HK-2 (cell line): ENCODE measurements around the gene AGPS.
"Not testable (repeated sequence)": the region's sequence is repeated elsewhere in the genome, so short reads cannot be mapped to it uniquely, and the experiment has no call there.

Experiments used
- DNase-seq: peaks from one replicate; pipeline ENCODE4 v3.0.0-alpha.2; 2018; ENCODE audit not compliant: unreplicated experiment

AGPS gene

GRCh38 chr2:177392373-177393202 lies at the start of gene AGPS:
TSS of gene AGPS (plus strand) at chr2:177392773. CDS start at chr2:177392790, 17 bp downstream.
- peak; percentile 79 for DNase-seq

DNA sequence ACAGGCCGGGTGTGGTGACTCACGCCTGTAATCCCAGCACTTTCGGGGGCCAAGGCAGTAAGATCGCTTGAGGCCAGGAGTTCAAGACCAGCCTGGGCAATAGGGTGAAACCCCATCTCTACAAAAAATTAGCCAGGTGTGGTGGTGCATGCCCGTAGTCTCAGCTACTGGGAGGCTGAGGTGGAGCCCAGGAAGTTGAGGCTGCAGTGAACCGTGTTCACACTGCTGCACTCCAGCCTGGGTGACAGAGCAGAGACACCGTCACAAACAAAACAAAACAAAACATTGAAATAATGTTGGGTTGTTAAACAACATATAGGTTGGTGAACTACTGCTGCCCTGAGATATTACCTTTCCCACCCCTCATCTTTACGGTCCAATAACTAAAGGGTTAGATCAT lies 48.8 kb upstream of the AGPS start:
- no peak for DNase-seq

DNA sequence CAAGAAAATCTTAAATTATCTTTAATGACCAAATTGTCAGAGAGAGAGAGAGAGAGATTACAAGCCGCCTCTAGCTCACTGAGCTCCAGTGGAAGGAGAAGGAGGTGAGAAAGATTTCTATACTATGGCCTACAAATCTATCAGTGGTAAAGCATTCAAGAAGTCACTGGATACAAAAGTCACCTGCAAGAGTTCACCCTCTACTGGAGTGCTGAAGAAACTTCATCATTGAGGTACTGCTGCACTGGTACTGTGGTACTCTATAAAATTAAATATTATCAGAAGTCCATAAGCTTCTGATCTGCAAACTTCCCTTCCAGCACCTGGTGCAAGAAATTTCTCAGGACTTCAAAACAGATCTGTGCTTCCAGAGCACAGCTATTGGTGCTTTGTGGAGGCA lies 48.3 kb upstream of the AGPS start:
- DNase-seq, result no peak

DNA sequence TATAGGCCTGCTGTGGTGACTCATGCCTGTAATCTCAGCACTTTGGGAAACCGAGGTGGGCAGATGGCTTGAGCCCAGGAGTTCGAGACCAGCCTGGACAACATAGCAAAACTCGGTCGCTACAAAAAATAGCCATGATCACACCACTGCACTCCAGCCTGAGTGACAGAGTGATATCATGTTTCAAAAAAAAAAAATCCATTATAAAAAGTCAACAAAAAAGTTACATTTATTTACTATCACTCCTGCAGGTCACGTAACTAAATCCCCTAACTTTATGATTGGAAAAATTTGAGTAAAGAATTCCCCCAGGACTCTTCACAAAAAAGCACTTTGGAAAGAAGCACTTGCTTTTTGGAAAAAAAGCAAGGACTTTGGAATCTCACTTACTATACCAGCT lies 46.4 kb upstream of the AGPS start:
- DNase-seq, result no peak

DNA sequence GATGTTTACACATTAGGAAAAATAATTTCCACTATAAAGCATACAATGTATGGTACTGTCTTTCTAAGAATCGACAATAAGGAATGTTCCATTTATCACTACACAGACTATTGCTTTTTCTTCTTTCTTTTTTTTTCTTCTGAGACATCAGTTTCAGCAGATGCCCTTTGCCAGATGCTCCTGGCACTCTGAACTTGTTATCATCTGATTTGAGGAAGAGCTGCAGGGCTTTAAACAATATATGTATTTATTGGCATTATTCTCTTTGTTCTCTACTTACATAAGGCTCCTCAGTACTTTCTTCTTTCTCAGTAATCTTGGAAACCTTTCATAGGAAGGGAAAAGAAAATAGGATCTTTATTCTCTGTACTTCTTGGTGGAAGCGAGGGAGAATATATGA lies 45.0 kb upstream of the AGPS start:
- DNase-seq, result no peak

GRCh38 chr2:177348118-177348654 lies 44.4 kb upstream of the AGPS start:
- DNase-seq, result no peak

GRCh38 chr2:177348733-177349693 lies 43.6 kb upstream of the AGPS start:
- DNase-seq, result no peak

DNA sequence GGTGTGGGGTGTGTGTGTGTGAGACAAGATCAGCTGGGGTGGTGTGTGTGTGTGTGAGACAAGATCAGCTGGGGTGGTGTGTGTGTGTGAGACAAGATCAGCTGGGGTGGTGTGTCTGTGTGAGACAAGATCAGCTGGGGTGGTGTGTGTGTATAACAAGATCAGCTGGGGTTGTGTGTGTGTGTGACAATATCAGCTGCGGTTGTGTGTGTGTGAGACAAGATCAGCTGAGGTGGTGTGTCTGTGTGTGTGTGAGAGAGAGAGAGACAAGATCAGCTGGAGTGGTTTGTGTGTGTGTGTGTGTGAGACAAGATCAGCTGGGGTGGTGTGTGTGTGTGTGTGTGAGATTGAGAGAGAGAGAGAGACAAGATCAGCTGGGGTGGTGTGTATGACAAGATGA lies 41.9 kb upstream of the AGPS start:
- DNase-seq, result not testable (repeated sequence)

DNA sequence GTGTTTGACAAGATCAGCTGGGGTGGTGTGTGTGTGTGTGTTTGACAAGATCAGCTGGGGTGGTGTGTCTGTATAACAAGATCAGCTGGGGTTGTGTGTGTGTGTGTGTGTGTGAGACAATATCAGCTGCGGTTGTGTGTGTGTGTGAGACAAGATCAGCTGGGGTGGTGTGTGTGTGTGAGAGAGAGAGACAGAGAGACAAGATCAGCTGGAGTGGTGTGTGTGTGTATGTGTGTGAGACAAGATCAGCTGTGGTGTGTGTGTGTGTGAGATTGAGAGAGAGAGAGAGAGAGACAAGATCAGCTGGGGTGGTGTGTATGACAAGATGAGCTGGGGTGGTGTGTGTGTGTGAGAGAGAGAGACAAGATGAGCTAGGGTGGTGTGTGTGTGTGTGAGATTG lies 41.5 kb upstream of the AGPS start:
- DNase-seq, result not testable (repeated sequence)

DNA sequence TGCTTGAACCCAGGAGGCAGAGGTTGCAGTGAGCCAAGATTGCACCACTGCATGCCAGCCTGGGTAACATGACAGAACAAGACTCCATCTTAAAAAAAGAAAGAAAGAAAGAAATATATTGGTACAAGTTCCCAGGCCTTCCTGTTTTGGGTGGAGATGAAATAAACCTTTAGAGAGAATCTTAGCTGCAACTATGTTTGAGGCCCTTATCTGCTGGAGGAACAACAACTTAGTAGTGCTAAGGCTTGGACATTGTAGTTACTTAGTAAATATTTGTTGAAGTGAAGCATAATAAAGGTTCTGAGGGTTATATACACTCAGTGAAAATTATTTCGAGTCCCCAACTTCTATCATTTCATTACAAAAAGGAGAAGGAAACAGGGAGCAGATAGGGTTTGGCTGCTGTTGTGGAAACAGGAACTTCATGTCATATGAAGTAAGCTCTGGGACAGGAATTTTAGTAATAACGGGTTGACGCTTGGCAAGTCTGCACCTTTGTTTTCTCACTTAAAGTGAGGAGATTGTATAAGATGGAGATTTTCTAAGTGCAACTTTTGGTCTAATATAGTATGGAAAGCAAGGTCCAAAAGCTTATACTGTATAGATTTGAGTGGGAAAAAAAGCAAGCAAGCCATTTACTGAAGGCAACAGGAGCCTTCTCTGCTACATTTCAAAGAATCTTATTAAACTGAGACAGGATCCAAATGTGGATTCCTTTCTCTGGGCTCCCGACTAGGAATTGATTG lies 40.0 kb upstream of the AGPS start:
- DNase-seq, result no peak

- DNase-seq, result no peak
Observed at GRCh38 chr2:177353187-177353478, 39.4 kb upstream of the AGPS start.

DNA sequence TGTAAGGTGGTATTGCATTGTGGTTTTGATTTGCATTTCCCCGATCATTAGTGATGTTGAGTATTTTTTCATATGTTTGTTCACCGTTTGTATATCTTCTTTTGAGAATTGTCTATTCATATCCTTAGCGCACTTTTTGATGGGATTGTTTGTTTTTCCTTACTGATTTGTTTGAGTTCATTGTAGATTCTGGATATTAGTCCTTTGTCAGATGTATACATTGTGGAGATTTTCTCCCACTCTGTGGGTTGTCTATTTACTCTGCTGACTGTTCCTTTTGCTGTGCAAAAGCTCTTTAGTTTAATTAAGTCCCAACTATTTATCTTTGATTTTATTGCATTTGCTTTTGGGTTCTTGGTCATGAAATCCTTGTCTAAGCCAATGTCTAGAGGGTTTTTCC lies 38.0 kb upstream of the AGPS start:
- not testable (repeated sequence) for DNase-seq

GRCh38 chr2:177355874-177356273 lies 36.7 kb upstream of the AGPS start:
- no peak for DNase-seq

DNA sequence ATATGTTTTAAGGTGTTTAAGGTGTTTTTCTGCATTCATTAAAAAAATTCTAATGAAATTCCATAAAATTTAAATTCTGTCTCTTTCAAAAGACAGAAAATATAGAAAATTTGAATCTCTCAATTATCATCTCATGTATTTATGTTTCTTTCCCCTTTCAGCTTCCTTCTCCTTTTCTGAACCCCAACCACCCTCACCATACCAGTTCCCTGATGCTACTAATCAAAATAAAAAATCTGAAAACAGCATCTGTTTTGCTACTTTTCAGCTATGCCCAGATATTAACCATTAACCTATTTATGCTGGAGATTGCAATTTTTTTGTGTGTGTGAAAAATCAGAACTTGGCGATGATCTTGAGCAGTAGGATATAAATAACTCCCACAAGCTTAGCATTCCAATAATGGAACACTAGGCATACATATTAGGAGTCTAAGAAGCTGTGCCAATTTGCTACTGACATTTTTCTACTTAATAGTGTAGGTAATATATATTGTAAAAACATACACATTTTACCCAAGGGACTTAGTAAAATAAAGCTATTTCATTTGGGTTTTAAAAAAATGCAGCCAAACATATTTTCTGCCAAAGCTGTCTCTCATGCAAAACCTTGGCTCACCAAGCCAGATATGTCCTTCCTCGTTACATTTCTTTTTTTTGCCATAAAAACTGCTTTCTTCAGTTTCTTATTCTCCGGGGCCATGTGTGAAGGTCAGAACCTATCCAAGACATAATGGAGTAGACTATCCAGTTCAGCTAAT lies 32.6 kb upstream of the AGPS start:
- no peak for DNase-seq

DNA sequence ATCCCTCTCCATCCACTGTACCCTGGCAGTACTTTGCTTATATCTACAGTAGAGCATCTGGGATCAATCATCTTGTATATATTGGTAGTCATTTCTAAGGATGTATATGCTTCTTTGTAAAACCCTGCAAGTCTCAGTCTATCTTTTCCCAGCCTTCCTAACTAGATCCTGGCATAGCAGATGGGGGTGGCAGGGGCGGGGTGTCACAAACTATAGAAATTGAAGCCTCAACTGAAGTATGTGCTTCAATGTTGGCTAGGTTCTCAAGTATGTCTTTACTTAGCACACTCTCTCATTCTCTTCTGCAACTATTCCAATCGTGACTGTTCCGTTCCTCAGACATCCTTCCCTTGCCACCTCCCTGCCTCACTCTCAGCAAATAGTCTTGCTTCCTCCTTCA lies 30.1 kb upstream of the AGPS start:
- DNase-seq, result no peak

DNA sequence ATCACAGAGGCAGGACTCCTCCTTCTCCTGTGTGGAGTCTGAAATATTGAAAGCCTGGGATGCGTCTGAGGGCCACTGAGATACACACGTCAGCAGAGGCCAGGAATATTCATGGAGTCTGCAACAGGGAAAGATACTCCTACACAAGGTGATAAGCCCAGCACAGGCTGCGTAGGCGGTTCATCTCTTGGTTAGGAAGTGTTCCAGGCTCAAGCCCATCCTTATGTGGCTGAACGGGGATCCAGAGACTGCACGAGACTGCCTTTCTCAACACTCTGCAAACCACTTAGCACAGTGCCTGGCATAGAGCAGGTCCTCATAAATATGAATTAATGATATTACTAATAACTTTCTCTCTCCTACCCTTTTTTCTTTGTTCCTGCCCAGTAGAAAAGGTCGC lies 29.2 kb upstream of the AGPS start:
- no peak for DNase-seq

DNA sequence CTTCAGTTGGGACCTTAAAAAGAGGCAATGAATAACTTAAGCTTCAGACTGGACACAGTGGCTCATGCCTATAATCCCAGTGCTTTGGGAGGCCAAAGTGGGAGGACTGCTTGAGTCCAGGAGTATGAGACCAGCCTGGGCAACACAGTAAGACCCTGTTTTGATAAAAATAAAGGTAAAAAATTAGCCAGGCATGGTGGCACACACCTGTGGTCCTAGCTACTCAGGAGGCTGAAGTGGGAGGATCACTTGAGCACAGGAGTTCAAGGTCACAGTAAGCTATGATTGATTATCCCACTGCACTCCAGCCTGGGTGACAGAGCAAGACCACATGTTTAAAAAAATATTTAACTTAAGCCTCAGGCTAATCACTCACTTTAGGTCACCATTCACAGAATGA lies 26.8 kb upstream of the AGPS start:
- DNase-seq, result not testable (repeated sequence)

DNA sequence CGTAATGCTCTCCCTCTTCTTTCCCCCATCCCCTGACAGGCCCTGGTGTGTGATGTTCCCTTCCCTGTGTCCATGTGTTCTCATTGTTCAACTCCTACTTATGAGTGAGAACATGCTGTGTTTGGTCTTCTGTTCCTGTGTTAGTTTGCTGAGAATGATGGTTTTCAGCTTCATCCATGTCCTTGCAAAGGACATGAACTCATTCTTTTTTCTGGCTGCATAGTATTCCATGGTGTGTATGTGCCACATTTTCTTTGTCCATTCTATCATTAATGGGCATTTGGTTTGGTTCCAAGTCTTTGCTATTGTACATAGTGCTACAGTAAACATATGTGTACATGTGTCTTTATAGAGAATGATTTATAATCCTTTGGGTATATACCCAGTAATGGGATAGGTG lies 24.6 kb upstream of the AGPS start:
- not testable (repeated sequence) for DNase-seq

- DNase-seq, result no peak
Observed at GRCh38 chr2:177379354-177379753, 13.2 kb upstream of the AGPS start.

DNA sequence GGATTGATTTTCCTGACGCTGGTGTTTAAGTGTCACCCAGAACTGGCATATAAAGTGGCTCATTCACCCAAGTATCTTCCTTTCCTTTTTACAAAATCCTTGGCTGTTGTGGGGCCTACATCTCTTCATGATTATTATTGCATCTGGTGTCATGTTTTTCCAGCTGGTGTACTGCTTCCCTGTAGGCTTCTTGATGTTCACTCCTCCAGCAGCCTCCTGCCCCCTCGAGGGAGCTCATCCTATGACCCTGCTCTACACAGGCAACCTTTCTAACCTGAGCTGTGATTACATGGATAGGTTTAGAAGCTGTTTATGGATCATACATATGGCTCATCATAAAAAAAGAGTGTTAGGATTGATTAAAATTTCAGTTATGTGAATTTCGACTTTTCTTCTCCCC lies 12.4 kb upstream of the AGPS start:
- no peak for DNase-seq

- DNase-seq, result no peak
Observed at GRCh38 chr2:177383935-177384334, 8.6 kb upstream of the AGPS start.
